Coronary artery (tissue), 2 donors: ENCODE measurements around the gene RASGRP2.

ENCODE experiments used
- DNase-seq: peaks from one replicate; pipeline ENCODE4 v3.0.0-alpha.2; 2017; ENCODE audit warnings: low spot score
- H3K27ac ChIP-seq, 2 donors: fragments of 200-600 bp; sonication (generic); one replicate each; pipeline ENCODE4 v1.5.1; 2016 to 2019
- H3K4me3 ChIP-seq: fragments of 200-600 bp; sonication (generic); 2 replicates; pipeline ENCODE4 v1.5.1; 2016; ENCODE audit warnings: mild to moderate bottlenecking, moderate library complexity
- CTCF ChIP-seq: fragments of 200-600 bp; sonication (generic); IDR thresholded peaks from one replicate; pipeline ENCODE4 v1.5.1; 2019; ENCODE audit warnings: antibody characterized with exemption

The RASGRP2 gene

GRCh38 chr11:64788321-64789215 lies 44.6 kb upstream of the RASGRP2 start:
- no peak for TF ChIP-seq CTCF
- Histone ChIP-seq H3K4me3 (no peak overlapping the region), H3K27ac (no peak overlapping the region)
- no peak for DNase-seq

- DNase-seq = no peak
- H3K27ac ChIP-seq = no peak overlapping the region
- peak; percentile 27 for TF ChIP-seq CTCF
Measured at GRCh38 chr11:64787526-64788320, 43.8 kb upstream of the RASGRP2 start.

GRCh38 chr11:64786308-64786707 lies 42.4 kb upstream of the RASGRP2 start:
- Histone ChIP-seq H3K27ac (no peak overlapping the region), H3K4me3 (no peak overlapping the region)
- no peak for DNase-seq
- no peak for TF ChIP-seq CTCF

More at GRCh38 chr11:64787526-64788320, 43.8 kb upstream of the RASGRP2 start:
- no peak overlapping the region for H3K4me3 ChIP-seq

- no peak overlapping the region for H3K4me3 ChIP-seq
- TF ChIP-seq CTCF = no peak
- no peak for DNase-seq
- no peak overlapping the region for H3K27ac ChIP-seq
Measured at GRCh38 chr11:64784813-64785581, 41.1 kb upstream of the RASGRP2 start.

- TF ChIP-seq CTCF = no peak
- peak within 1 kb of the TSS; percentile 100 for H3K4me3 ChIP-seq
- DNase-seq = peak; percentile 100
- H3K27ac ChIP-seq = peak within 1 kb of the TSS; percentile 99 to 100
Measured at GRCh38 chr11:64778473-64779298, 34.7 kb upstream of the RASGRP2 start, which contains the start of gene SF1. Gene SF1 (minus strand): TSS chr11:64778542. CDS start chr11:64778392, 150 bp downstream.

GRCh38 chr11:64778223-64778472 lies 34.2 kb upstream of the RASGRP2 start:
- DNase-seq = peak; percentile 82
- Histone ChIP-seq H3K27ac (peak overlapping the region; percentile 99 to 100), H3K4me3 (peak overlapping the region; percentile 100)
- TF ChIP-seq CTCF = no peak
